Neural progenitor cell (in vitro differentiated cells): ENCODE measurements around the gene SHC2.

Source experiments
- EZH2 ChIP-seq: fragments of 200-600 bp; sonication (generic); IDR thresholded peaks from 2 replicates; pipeline ENCODE4 v1.6.1; 2017; ENCODE audit warnings: antibody characterized with exemption, mild to moderate bottlenecking, moderate library complexity
- EZH2phosphoT487 ChIP-seq: fragments of 200-600 bp; sonication (generic); IDR thresholded peaks from 2 replicates; pipeline ENCODE4 v1.6.1; 2017; ENCODE audit warnings: antibody characterized with exemption
- TF ChIP-seq, protein P1 (sequence below): fragments of 200-600 bp; sonication (generic); IDR thresholded peaks from 2 replicates; pipeline ENCODE4 v1.5.1; 2017; ENCODE audit warnings: antibody characterized with exemption, mild to moderate bottlenecking

DNA sequence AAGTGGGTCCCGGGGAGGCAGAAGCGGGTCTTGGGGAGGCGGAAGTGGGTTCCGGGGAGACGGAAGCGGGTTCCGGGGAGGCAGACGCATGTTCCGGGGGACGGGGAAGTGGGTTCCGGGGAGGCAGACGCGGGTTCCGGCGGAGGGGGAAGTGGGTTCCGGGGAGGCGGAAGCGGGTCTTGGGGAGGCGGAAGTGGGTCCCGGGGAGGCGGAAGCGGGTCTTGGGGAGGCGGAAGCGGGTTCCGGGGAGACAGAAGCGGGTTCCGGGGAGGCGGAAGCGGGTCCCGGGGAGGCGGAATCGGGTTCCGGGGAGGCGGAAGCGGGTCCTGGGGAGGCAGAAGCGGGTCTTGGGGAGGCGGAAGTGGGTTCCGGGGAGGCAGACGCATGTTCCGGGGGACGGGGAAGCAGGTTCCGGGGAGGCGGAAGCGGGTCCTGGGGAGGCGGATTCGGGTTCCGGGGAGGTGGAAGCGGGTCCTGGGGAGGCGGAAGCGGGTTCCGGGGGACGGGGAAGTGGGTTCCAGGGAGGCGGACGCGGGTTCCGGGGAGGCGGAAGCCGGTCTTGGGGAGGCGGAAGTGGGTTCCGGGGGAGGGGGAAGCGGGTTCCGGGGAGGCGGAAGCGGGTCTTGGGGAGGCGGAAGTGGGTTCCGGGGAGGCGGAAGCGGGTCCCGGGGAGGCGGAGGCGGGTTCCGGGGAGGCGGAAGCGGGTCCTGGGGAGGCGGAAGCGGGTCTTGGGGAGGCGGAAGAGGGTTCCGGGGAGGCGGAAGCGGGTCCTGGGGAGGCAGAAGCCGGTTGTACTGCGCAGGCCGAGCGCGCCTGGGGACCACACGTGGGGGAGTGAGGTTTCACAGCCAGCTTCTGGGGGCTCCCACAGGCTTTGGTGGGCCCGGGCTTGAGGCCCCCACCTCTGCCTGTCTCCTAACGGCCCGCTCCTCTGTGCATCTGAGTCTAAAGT is 2.5 kb downstream of the SHC2 start:
- TF ChIP-seq, protein P1, sequence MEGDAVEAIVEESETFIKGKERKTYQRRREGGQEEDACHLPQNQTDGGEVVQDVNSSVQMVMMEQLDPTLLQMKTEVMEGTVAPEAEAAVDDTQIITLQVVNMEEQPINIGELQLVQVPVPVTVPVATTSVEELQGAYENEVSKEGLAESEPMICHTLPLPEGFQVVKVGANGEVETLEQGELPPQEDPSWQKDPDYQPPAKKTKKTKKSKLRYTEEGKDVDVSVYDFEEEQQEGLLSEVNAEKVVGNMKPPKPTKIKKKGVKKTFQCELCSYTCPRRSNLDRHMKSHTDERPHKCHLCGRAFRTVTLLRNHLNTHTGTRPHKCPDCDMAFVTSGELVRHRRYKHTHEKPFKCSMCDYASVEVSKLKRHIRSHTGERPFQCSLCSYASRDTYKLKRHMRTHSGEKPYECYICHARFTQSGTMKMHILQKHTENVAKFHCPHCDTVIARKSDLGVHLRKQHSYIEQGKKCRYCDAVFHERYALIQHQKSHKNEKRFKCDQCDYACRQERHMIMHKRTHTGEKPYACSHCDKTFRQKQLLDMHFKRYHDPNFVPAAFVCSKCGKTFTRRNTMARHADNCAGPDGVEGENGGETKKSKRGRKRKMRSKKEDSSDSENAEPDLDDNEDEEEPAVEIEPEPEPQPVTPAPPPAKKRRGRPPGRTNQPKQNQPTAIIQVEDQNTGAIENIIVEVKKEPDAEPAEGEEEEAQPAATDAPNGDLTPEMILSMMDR, result no peak
- no peak for TF ChIP-seq EZH2
- TF ChIP-seq EZH2phosphoT487, result no peak
